Measurements from ENCODE around the gene CAMKK2.

- TF ChIP-seq CTCF (IDR thresholded peaks at IDR 0.05; ENCODE audit: low read length) (no peak), EZH2 (IDR thresholded peaks at IDR 0.05; ENCODE audit: borderline replicate concordance, low read length) (no peak)
These were observed 73.7 kb downstream of the CAMKK2 start for GRCh38 chr12:121222847-121223246.
